HG03354 (cell line): ENCODE results near the gene RHBDL1.

Source experiments
- ATAC-seq: cut with Tn5 transposase; IDR thresholded peaks from one replicate; pipeline ENCODE4 v1.9.1; 2021; ENCODE audit warnings: mild to moderate bottlenecking; ENCODE audit not compliant: unreplicated experiment, poor library complexity, severe bottlenecking

Gene RHBDL1

GRCh38 chr16:636206-637080 is 39.0 kb upstream of the RHBDL1 start, which contains the start of gene METTL26:
Gene METTL26 (minus strand): TSS chr16:636305. CDS start chr16:636290, 15 bp downstream.
- ATAC-seq: peak; percentile 86

GRCh38 chr16:637081-638018 is 38.1 kb upstream of the RHBDL1 start:
- ATAC-seq: no peak

GRCh38 chr16:638034-638543 is 37.4 kb upstream of the RHBDL1 start:
- ATAC-seq: no peak

GRCh38 chr16:638836-639235 is 36.6 kb upstream of the RHBDL1 start:
- no peak for ATAC-seq

GRCh38 chr16:640614-641013 is 34.9 kb upstream of the RHBDL1 start:
- no peak for ATAC-seq

- peak; percentile 48 for ATAC-seq
Observed at GRCh38 chr16:641326-642188, 33.9 kb upstream of the RHBDL1 start, which contains the start of gene MCRIP2. Gene MCRIP2 (plus strand): TSS chr16:641828. CDS start chr16:641992, 164 bp downstream.

- ATAC-seq: peak; percentile 41
Observed at GRCh38 chr16:642189-643049, 33.1 kb upstream of the RHBDL1 start.

- no peak for ATAC-seq
Observed at GRCh38 chr16:643050-643368, 32.5 kb upstream of the RHBDL1 start.

GRCh38 chr16:644556-644955 is 30.9 kb upstream of the RHBDL1 start:
- ATAC-seq: no peak

GRCh38 chr16:645852-646678 is 29.4 kb upstream of the RHBDL1 start:
- ATAC-seq: no peak

GRCh38 chr16:646679-647172 is 28.7 kb upstream of the RHBDL1 start:
- no peak for ATAC-seq

- ATAC-seq: no peak
Observed at GRCh38 chr16:647173-647902, 28.1 kb upstream of the RHBDL1 start.

GRCh38 chr16:648071-648780 is 27.2 kb upstream of the RHBDL1 start:
- no peak for ATAC-seq

GRCh38 chr16:648781-649589 is 26.5 kb upstream of the RHBDL1 start, which contains the start of gene WDR90:
Gene WDR90 (plus strand): TSS chr16:649365. CDS start chr16:649417, 52 bp downstream.
- ATAC-seq: peak; percentile 79

- peak; percentile 13 for ATAC-seq
Observed at GRCh38 chr16:649631-650030, 25.8 kb upstream of the RHBDL1 start.
